ENCODE measurements around the gene NARF.

DNA sequence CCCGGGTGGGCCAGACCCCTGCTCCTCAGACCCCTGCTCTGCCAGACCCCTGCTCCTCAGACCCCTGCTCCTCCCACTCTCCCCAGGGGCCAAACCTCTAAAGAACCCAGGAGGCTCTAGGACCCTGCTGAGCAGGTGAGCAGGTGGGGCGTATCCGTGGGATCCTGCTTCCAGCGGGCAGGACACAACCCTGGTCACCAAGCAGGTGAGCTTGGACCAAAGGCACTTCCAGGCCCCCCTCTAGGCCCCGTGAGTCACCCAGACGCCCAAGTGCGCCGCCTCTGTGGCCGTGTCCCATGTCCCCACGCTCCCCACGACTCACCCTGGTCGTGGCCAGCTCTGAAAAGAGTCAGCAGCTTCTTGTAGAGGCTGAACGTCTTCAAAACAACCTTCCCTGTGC lies 13.0 kb upstream of the NARF start:
- no peak for TF ChIP-seq CTCF (IDR thresholded peaks at IDR 0.05)
- TF ChIP-seq POLR2AphosphoS5 (IDR thresholded peaks at IDR 0.05; ENCODE audit: insufficient read depth in 1 of 2, low read depth in 1 of 2): no peak
- no peak for TF ChIP-seq POLR2A (IDR thresholded peaks at IDR 0.05)
